GM23338 (cell line): ENCODE data around the gene ASB8. TPM values are rescaled to one million over a fixed set of nuclear protein-coding genes. Genes with fewer than 3 reads are reported as not detected.

Experiments used
- ATAC-seq: fragments of 200-7000 bp; cut with Tn5 transposase; 3 replicates; pipeline ENCODE4 v1.9.1; 2020
- DNase-seq: peaks from one replicate; pipeline ENCODE4 v3.0.0-alpha.2; 2015; ENCODE audit warnings: low spot score
- H2AFZ ChIP-seq: fragments of 200-600 bp; sonication (generic); 2 replicates; pipeline ENCODE4 v1.8.0; 2016; ENCODE audit warnings: antibody characterized with exemption, mild to moderate bottlenecking, moderate library complexity
- H3F3A ChIP-seq: fragments of 200-600 bp; sonication (generic); replicated peaks from 2 replicates; pipeline ENCODE4 v1.8.0; 2017; ENCODE audit warnings: antibody characterized with exemption, mixed run types, low read depth
- H3K27ac ChIP-seq: fragments of 200-600 bp; sonication (generic); 2 replicates; pipeline ENCODE4 v1.6.1; 2016; ENCODE audit warnings: low read depth
- H3K27me3 ChIP-seq: fragments of 200-600 bp; sonication (generic); 2 replicates; pipeline ENCODE4 v1.8.0; 2016; ENCODE audit warnings: mild to moderate bottlenecking, mixed run types, moderate library complexity; ENCODE audit not compliant: insufficient read depth
- H3K36me3 ChIP-seq: fragments of 200-600 bp; sonication (generic); 2 replicates; pipeline ENCODE4 v1.8.0; 2016; ENCODE audit warnings: mild to moderate bottlenecking; ENCODE audit not compliant: insufficient read depth
- H3K4me1 ChIP-seq: fragments of 200-600 bp; sonication (generic); 2 replicates; pipeline ENCODE4 v1.8.0; 2016; ENCODE audit warnings: mild to moderate bottlenecking, moderate library complexity; ENCODE audit not compliant: insufficient read depth
- H3K4me2 ChIP-seq: fragments of 200-600 bp; sonication (generic); 2 replicates; pipeline ENCODE4 v1.7.1; 2017; ENCODE audit warnings: mixed run types
- H3K4me3 ChIP-seq: fragments of 200-600 bp; sonication (generic); 2 replicates; pipeline ENCODE4 v1.6.1; 2016; ENCODE audit warnings: mixed run types
- H3K79me2 ChIP-seq: fragments of 200-600 bp; sonication (generic); replicated peaks from 2 replicates; pipeline ENCODE4 v1.8.0; 2017; ENCODE audit warnings: mild to moderate bottlenecking; ENCODE audit not compliant: insufficient read depth
- H3K9me2 ChIP-seq: fragments of 200-600 bp; sonication (generic); 2 replicates; pipeline ENCODE4 v1.8.0; 2017; ENCODE audit not compliant: insufficient read depth
- H4K20me1 ChIP-seq: fragments of 200-600 bp; sonication (generic); replicated peaks from 2 replicates; pipeline ENCODE4 v1.8.0; 2017; ENCODE audit warnings: mild to moderate bottlenecking; ENCODE audit not compliant: insufficient read depth
- H3K27ac Mint-ChIP-seq: 2 replicates; pipeline ENCODE4 v1.8.0; 2020; ENCODE audit warnings: inconsistent platforms, mild to moderate bottlenecking, moderate library complexity, mixed read lengths
- H3K27me3 Mint-ChIP-seq: 3 replicates; pipeline ENCODE4 v1.8.0; 2022; ENCODE audit warnings: low read depth, mild to moderate bottlenecking, moderate library complexity, mixed read lengths, inconsistent platforms; ENCODE audit not compliant: insufficient read depth, poor library complexity
- H3K36me3 Mint-ChIP-seq: 3 replicates; pipeline ENCODE4 v1.8.0; 2021; ENCODE audit warnings: low read depth, mild to moderate bottlenecking, inconsistent platforms, moderate library complexity, mixed read lengths
- H3K4me1 Mint-ChIP-seq: 3 replicates; pipeline ENCODE4 v1.8.0; 2020; ENCODE audit warnings: mild to moderate bottlenecking, inconsistent platforms, mixed read lengths
- H3K4me3 Mint-ChIP-seq: 3 replicates; pipeline ENCODE4 v1.8.0; 2021; ENCODE audit warnings: moderate library complexity, mild to moderate bottlenecking, inconsistent platforms, mixed read lengths
- H3K9me3 Mint-ChIP-seq: 3 replicates; pipeline ENCODE4 v1.8.0; 2020; ENCODE audit warnings: moderate library complexity, mild to moderate bottlenecking, inconsistent platforms, mixed read lengths
- CREB1 ChIP-seq: fragments of 250-450 bp; sonication (Bioruptor Pico); IDR thresholded peaks from 2 replicates; pipeline ENCODE4 v1.5.0; 2020; ENCODE audit warnings: low read depth, mild to moderate bottlenecking, moderate library complexity
- CTCF ChIP-seq, 2 experiments: fragments of 200-600 bp in 1 of 2; sonication (generic) in 1 of 2; conservative IDR thresholded peaks; 2 replicates each; pipeline versions ENCODE4 v1.5.1 to v1.6.1; 2016 to 2017; ENCODE audit warnings: antibody characterized with exemption in 2 of 2, low read depth in 2 of 2, mild to moderate bottlenecking in 2 of 2, moderate library complexity in 1 of 2
- ETS1 ChIP-seq: IDR thresholded peaks from 2 replicates; pipeline ENCODE4 v1.6.1; 2016; ENCODE audit warnings: antibody characterized with exemption
- EZH2 ChIP-seq: fragments of 200-600 bp; sonication (generic); IDR thresholded peaks from one replicate; pipeline ENCODE4 v1.8.0; 2017; ENCODE audit warnings: antibody characterized with exemption, mild to moderate bottlenecking, low read depth; ENCODE audit not compliant: unreplicated experiment
- NANOG ChIP-seq: IDR thresholded peaks from 2 replicates; pipeline ENCODE4 v1.6.1; 2016; ENCODE audit warnings: antibody characterized with exemption, borderline replicate concordance
- REST ChIP-seq: IDR thresholded peaks from one replicate; pipeline ENCODE4 v1.6.1; 2018; ENCODE audit warnings: antibody characterized with exemption; ENCODE audit not compliant: unreplicated experiment
- STAT1 ChIP-seq: IDR thresholded peaks from one replicate; pipeline ENCODE4 v1.6.1; 2016; ENCODE audit warnings: antibody characterized with exemption; ENCODE audit not compliant: unreplicated experiment
- polyA plus RNA-seq: library from polyadenylated mRNA; unstranded; fragments of >200 nt; fragmentation: Nextera tagmentation; extraction: Ambion mirVana; gene quantifications from 2 replicates; pipeline ENCODE4 v1.2.1, GENCODE V29; 2016
- total RNA-seq: library from RNA; depleted of rRNA; stranded (reverse); fragments of >200 nt; shearing (Covaris generic); gene quantifications from 2 replicates; pipeline ENCODE4 v1.2.3, GENCODE V29; 2014

Gene ASB8
- total and polyA plus RNA-seq, 2 experiments from 2014 or later, result 5.4 to 8.4 TPM

GRCh38 chr12:48163150-48163747 lies 5.9 kb upstream of the ASB8 start (continued):
- TF ChIP-seq ETS1 (no peak), REST (no peak), NANOG (no peak)

GRCh38 chr12:48160807-48161206 lies 3.5 kb upstream of the ASB8 start:
- ATAC-seq (no peak), DNase-seq (no peak)
- Histone ChIP-seq H4K20me1 (no peaks in the 10 kb centered on the region), H3K36me3 (no peaks in the 10 kb centered on the region), H3F3A (no peaks in the 10 kb centered on the region), H3K4me3 (no peak overlapping the region), H2AFZ (no peak overlapping the region), H3K9me2 (no peaks in the 10 kb centered on the region), H3K4me1 (peaks cover 7% of the 10 kb centered on the region; the same call in 1 of the 2 replicates), H3K27ac (no peak overlapping the region), H3K4me2 (no peak overlapping the region), H3K27me3 (no peaks in the 10 kb centered on the region), H3K79me2 (no peaks in the 10 kb centered on the region)
- Mint-ChIP-seq H3K36me3 (no peaks in the 10 kb centered on the region), H3K4me3 (no peak overlapping the region), H3K27ac (no peak overlapping the region), H3K27me3 (peaks cover 7% of the 10 kb centered on the region), H3K9me3 (no peaks in the 10 kb centered on the region), H3K4me1 (peaks cover 13% of the 10 kb centered on the region)
- TF ChIP-seq EZH2 (no peak), CREB1 (CRISPR knock-in tag) (no peak), REST (no peak), CTCF (conservative IDR thresholded peaks at IDR 0.05; ENCODE audit: low read depth in 2 of 2) (no peak), NANOG (no peak), STAT1 (no peak)
